A549 (cell line): ENCODE measurements around the gene EVC2.

Experiments
- CHD4 ChIP-seq: fragments of 200-600 bp; sonication (generic); IDR thresholded peaks from 2 replicates; pipeline ENCODE4 v1.6.1; 2016; ENCODE audit warnings: antibody characterized with exemption, mild to moderate bottlenecking, borderline replicate concordance
- CTCF ChIP-seq: fragments of >200 bp; sonication (Bioruptor Twin); formaldehyde crosslinking; IDR thresholded peaks from 3 replicates; pipeline ENCODE4 v1.5.1; 2016
- ELK1 ChIP-seq: fragments of 150-350 bp; IDR thresholded peaks from 2 replicates; pipeline ENCODE4 v1.6.1; 2014; ENCODE audit warnings: low read depth, mild to moderate bottlenecking, low read length
- EP300 ChIP-seq, 2 experiments: fragments of >200 bp; sonication (Bioruptor Twin); formaldehyde crosslinking; IDR thresholded peaks; 2 replicates in 1 of 2; 3 replicates in 1 of 2; pipeline ENCODE4 v1.6.1; 2016 to 2017
- FOSL2 ChIP-seq, 2 experiments: fragments of 450-650 bp in 1 of 2; fragments of >200 bp in 1 of 2; sonication (Bioruptor Twin) in 1 of 2; formaldehyde crosslinking; IDR thresholded peaks; 2 replicates each; pipeline versions ENCODE4 v1.5.0 to v1.6.1; 2016 to 2020; ENCODE audit warnings: mild to moderate bottlenecking in 1 of 2, moderate library complexity in 1 of 2
- HDAC2 ChIP-seq: fragments of 200-600 bp; sonication (generic); IDR thresholded peaks from 2 replicates; pipeline ENCODE4 v1.6.1; 2016
- MAZ ChIP-seq: fragments of 150-350 bp; IDR thresholded peaks from 2 replicates; pipeline ENCODE4 v1.6.1; 2014; ENCODE audit warnings: antibody characterized with exemption, low read depth, low read length, borderline replicate concordance
- MYC ChIP-seq: IDR thresholded peaks from 2 replicates; pipeline ENCODE4 v1.6.1; 2012; ENCODE audit warnings: mild to moderate bottlenecking, inconsistent platforms, low read length, improper control_type of control experiment, borderline replicate concordance
- NPAS2 ChIP-seq: fragments of 250-450 bp; sonication (Bioruptor Pico); IDR thresholded peaks from 2 replicates; pipeline ENCODE4 v1.8.0; 2022; ENCODE audit warnings: mild to moderate bottlenecking, moderate library complexity, borderline replicate concordance
- POLR2A ChIP-seq: IDR thresholded peaks from 2 replicates; pipeline ENCODE4 v1.6.1; 2012; ENCODE audit warnings: mild to moderate bottlenecking, low read length
- RAD21 ChIP-seq, 2 experiments: fragments of >200 bp in 1 of 2; sonication (Bioruptor Twin) in 1 of 2; formaldehyde crosslinking in 1 of 2; IDR thresholded peaks in 1 of 2; conservative IDR thresholded peaks in 1 of 2; 2 replicates in 1 of 2; 3 replicates in 1 of 2; pipeline ENCODE4 v1.6.1; 2012 to 2018; ENCODE audit warnings: inconsistent platforms in 1 of 2
- SMC3 ChIP-seq: fragments of >200 bp; sonication (Bioruptor Twin); formaldehyde crosslinking; IDR thresholded peaks from 3 replicates; pipeline ENCODE4 v1.6.1; 2018; ENCODE audit warnings: inconsistent platforms
- ZFP36 ChIP-seq: fragments of 450-650 bp; IDR thresholded peaks from 2 replicates; pipeline ENCODE4 v1.6.1; 2014; ENCODE audit warnings: borderline replicate concordance; ENCODE audit not compliant: partially characterized antibody
- TF ChIP-seq, protein P1 (sequence below): IDR thresholded peaks from 2 replicates; pipeline ENCODE4 v1.6.1; 2012

DNA sequence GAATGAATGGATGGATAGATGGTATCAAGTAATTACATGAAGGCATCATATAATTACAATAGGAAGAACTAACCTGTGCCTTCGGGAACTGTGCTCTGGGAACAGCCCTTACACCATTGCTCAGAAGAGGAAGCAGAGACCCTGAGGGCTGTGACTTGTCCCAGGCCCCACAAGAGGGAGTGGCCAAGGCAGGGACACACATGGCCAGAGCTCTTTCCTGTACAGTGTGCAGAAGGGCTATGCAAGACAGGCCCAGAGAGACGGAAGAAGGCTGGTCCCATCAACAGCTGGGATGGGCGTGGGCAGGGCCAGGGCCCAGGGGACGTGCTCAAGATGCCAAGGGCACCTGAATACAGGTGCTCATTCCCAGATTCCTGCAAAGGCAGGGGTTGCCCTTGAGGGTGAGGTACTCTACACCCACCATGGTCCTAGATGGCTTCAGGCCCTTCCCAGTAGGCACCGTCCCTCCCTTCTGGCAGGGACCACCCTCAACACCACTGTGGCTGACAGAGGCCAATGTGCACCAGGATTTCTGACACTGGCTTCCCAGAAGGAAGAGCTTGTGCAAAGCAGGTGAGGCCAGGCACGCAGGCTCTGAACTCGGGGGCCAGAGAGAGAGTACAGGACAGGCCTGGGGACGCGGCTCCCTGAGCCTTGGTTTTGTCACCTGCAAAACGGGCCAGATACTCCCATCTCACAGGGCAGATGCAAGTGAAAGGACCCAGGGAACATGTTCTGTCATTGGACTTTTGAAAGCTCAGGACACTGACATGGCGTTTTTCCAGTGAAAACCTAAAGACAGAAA is 1.7 kb downstream of the EVC2 start:
- TF ChIP-seq CTCF (no peak), HDAC2 (no peak), CHD4 (no peak), ELK1 (no peak), EP300 (IDR thresholded peaks at IDR 0.05) (no peak), MYC (no peak), FOSL2 (IDR thresholded peaks at IDR 0.05) (no peak), FOSL2 (CRISPR knock-in tag; IDR thresholded peaks at IDR 0.05) (no peak), NPAS2 (no peak), SMC3 (no peak), RAD21 (conservative IDR thresholded peaks at IDR 0.05 in 1 of 2, IDR thresholded peaks at IDR 0.05 in 1 of 2) (no peak), MAZ (no peak), POLR2A (no peak), ZFP36 (no peak)
- TF ChIP-seq, protein P1, sequence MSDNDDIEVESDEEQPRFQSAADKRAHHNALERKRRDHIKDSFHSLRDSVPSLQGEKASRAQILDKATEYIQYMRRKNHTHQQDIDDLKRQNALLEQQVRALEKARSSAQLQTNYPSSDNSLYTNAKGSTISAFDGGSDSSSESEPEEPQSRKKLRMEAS: no peak
